Muscle of leg (tissue), 11 donors: ENCODE measurements around the gene POU2F2. TPM values are rescaled to one million over a fixed set of nuclear protein-coding genes. Genes with fewer than 3 reads are reported as not detected.

ENCODE experiments used
- DNase-seq: peaks from one replicate; pipeline ENCODE4 v3.0.0; 2013
- H3K27ac ChIP-seq: one replicate; pipeline ENCODE4 v1.5.1; 2013; ENCODE audit warnings: mild to moderate bottlenecking, low read length, control low read depth
- H3K27me3 ChIP-seq: one replicate; pipeline ENCODE4 v1.6.1; 2013; ENCODE audit warnings: low read length; ENCODE audit not compliant: control insufficient read depth, insufficient read depth
- H3K36me3 ChIP-seq: one replicate; pipeline ENCODE4 v1.6.1; 2013; ENCODE audit warnings: low read length; ENCODE audit not compliant: control insufficient read depth, insufficient read depth
- H3K4me1 ChIP-seq: one replicate; pipeline ENCODE4 v1.6.1; 2013; ENCODE audit warnings: low read length; ENCODE audit not compliant: control insufficient read depth, insufficient read depth
- H3K4me3 ChIP-seq: one replicate; pipeline ENCODE4 v1.5.1; 2013; ENCODE audit warnings: low read length, control low read depth
- H3K9me3 ChIP-seq: replicated peaks from 2 replicates; pipeline ENCODE4 v1.6.1; 2013; ENCODE audit warnings: low read depth, low read length; ENCODE audit not compliant: control insufficient read depth
- WGBS: methylation state at CpG from one replicate; pipeline ENCODE4 v1.1.5; 2013; ENCODE audit warnings: missing lambda C conversion rate; ENCODE audit not compliant: insufficient coverage; 5-methylcytosine and 5-hydroxymethylcytosine counted together
- polyA plus RNA-seq, 8 donors: library from polyadenylated mRNA; unstranded; fragments of 120-200 nt; gene quantifications; one replicate each; pipeline versions ENCODE4 v1.2.1 to v1.2.3, GENCODE V29; 2013; ENCODE audit warnings: inconsistent platforms in 1 of 8, low replicate concordance in 1 of 8; ENCODE audit not compliant: insufficient read length in 8 of 8, insufficient read depth in 1 of 8
- total RNA-seq: library from RNA; stranded (reverse); fragments of 120-200 nt; gene quantifications from one replicate; pipeline ENCODE4 v1.2.4, GENCODE V29; 2013

POU2F2 gene
- total and polyA plus RNA-seq, 9 donors, result 0.35 to 1.7 (median 1.2) TPM

DNA sequence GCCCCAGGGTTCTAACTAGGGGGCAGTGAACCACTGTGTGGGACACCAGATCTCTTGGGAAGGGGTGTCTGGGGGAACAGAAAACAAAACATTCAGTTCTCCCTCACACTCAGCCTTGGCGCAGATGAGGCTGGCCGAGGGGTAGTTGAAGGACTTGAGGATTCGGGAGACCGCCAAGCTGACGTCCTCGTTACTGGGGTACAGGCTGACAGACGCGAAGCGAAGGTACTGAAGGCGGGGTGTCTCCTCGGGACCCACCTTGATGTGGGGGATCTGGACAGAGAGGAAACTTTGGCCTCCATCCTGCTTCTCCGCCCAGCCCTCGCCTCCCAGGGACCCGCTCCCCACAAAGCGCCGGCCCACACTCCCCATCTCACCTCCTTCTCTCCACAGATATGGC, 69.9 kb downstream of the POU2F2 start:
- no peak for DNase-seq
- no peak overlapping the region for H3K27ac ChIP-seq
- no peaks in the 10 kb centered on the region for H3K9me3 ChIP-seq
- no peaks in the 10 kb centered on the region for H3K4me1 ChIP-seq
- 94% methylated on average over 6 of the region's 16 CpGs for WGBS
- no peaks in the 10 kb centered on the region for H3K36me3 ChIP-seq
- H3K27me3 ChIP-seq, result peaks cover 6% of the 10 kb centered on the region
- no peak overlapping the region for H3K4me3 ChIP-seq

DNA sequence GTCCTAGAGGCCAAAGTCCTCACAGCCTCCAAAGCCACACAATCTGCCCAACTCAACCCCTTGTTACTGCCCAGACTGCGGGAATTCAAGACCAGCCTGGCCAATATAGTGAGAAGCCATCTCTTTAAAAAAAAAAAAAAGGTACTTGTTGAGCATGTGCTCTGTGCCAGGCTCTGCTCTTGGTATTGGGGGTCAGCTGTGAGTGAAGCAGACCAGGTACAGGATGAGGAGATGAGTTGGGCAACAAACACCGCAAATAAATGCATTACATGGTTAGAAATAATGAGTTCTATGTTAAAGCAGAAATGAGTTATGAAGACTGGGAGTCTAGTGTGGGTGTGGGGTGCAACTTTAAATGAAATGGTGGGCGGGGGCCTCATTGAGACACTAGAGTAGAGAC, 72.1 kb downstream of the POU2F2 start:
- Histone ChIP-seq H3K9me3 (no peaks in the 10 kb centered on the region), H3K27me3 (no peaks in the 10 kb centered on the region), H3K36me3 (no peaks in the 10 kb centered on the region), H3K27ac (no peak overlapping the region), H3K4me1 (no peaks in the 10 kb centered on the region), H3K4me3 (no peak overlapping the region)
- DNase-seq, result no peak
- WGBS, result 100% methylated on average over 1 of the region's 3 CpGs

DNA sequence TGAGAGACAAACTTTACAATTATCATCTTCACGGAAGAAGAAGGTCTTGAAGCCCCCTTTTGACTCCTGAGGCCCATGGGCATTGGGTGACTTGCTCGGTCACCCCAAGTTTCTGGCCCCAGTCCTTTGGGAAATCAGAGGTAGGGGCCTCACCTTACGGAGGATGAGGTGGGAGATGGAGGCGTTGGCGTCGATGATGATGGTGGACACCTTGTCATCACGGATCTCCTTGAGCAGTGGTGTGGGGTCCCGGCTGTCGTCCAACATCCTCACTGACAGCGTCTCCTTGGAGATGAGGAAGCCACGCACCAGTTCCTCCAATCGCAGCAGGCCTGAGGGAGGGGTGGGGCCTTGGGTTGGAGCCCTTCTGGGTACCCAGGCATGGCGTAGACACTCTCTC, 73.0 kb downstream of the POU2F2 start:
- Histone ChIP-seq H3K27ac (no peak overlapping the region), H3K4me3 (no peak overlapping the region), H3K27me3 (no peaks in the 10 kb centered on the region), H3K9me3 (no peaks in the 10 kb centered on the region), H3K36me3 (no peaks in the 10 kb centered on the region), H3K4me1 (no peaks in the 10 kb centered on the region)
- no peak for DNase-seq
- WGBS, result 91% methylated on average over 9 of the region's 13 CpGs

GRCh38 chr19:42057846-42058245, 74.4 kb downstream of the POU2F2 start:
- no peak overlapping the region for H3K27ac ChIP-seq
- WGBS, result 73% methylated on average over 2 of the region's 7 CpGs
- H3K4me3 ChIP-seq, result no peak overlapping the region
- H3K4me1 ChIP-seq, result peaks cover 3% of the 10 kb centered on the region
- H3K36me3 ChIP-seq, result no peaks in the 10 kb centered on the region
- DNase-seq, result no peak
- no peaks in the 10 kb centered on the region for H3K27me3 ChIP-seq
- H3K9me3 ChIP-seq, result no peaks in the 10 kb centered on the region

GRCh38 chr19:42054205-42054604, 78.0 kb downstream of the POU2F2 start:
- no peak overlapping the region for H3K27ac ChIP-seq
- H3K4me1 ChIP-seq, result peaks cover 15% of the 10 kb centered on the region
- no peaks in the 10 kb centered on the region for H3K27me3 ChIP-seq
- H3K36me3 ChIP-seq, result no peaks in the 10 kb centered on the region
- no peaks in the 10 kb centered on the region for H3K9me3 ChIP-seq
- 74% methylated on average over 13 of the region's 18 CpGs for WGBS
- H3K4me3 ChIP-seq, result no peak overlapping the region
- no peak for DNase-seq

DNA sequence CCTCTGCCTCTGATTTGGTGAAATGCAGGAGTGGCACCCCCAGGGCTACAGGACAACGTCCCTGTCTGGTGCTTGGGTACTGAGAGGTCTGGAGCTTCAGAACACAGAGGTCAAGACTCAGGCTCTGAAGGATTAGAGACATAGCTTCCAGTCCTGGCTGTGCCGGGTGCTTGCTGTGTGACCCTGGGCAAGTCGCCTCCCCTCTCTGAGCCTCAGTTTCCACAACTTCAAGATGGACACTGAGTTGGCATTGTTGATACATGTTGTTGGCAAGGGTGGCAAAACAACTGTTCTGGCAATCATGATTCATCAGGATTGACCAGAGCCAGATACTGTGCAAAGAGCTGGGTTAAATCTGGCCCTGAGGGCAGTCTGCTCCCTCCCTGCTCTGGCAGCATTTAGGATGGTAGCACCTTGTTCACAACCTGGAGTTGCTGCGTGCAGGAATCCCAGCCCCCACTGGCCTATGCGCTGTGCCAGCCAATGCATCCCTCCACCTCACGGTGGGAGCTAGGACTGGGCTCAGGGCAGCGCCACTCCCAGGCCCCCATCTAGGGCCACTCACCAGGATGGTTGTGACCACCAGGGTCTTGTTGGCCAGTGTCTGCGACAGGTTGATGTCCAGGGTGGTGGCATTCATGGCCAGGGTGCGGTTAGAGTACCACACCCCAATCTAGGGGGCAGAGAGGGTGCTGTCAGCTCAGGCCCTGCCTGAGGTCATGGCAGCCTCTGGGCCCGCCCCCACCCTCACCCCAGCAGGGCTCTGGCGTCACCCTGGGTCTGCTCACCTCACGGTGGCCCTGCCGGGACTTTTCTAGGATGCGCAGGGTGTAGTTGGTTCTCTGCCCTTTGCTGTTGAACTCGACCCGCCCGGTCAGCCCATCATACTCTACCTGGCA, 79.0 kb downstream of the POU2F2 start:
- 88% methylated on average over 8 of the region's 17 CpGs for WGBS

GRCh38 chr19:42052241-42052863, 79.9 kb downstream of the POU2F2 start:
- no peaks in the 10 kb centered on the region for H3K36me3 ChIP-seq
- H3K27ac ChIP-seq, result no peak overlapping the region
- no peaks in the 10 kb centered on the region for H3K9me3 ChIP-seq
- WGBS, result 56% methylated on average over 9 of the region's 10 CpGs
- H3K4me1 ChIP-seq, result peaks cover 15% of the 10 kb centered on the region
- H3K27me3 ChIP-seq, result no peaks in the 10 kb centered on the region
- no peak overlapping the region for H3K4me3 ChIP-seq
- DNase-seq, result peak; percentile 53

More for the DNA sequence above, 79.0 kb downstream of the POU2F2 start:
- H3K36me3 ChIP-seq, result no peaks in the 10 kb centered on the region
- no peak overlapping the region for H3K4me3 ChIP-seq
- no peaks in the 10 kb centered on the region for H3K27me3 ChIP-seq
- no peak overlapping the region for H3K27ac ChIP-seq
- peaks cover 15% of the 10 kb centered on the region for H3K4me1 ChIP-seq
- DNase-seq, result no peak
- H3K9me3 ChIP-seq, result no peaks in the 10 kb centered on the region

GRCh38 chr19:42051166-42052115, 80.8 kb downstream of the POU2F2 start:
- 92% methylated on average over 13 of the region's 14 CpGs for WGBS
- no peaks in the 10 kb centered on the region for H3K9me3 ChIP-seq
- H3K4me3 ChIP-seq, result no peak overlapping the region
- peaks cover 15% of the 10 kb centered on the region for H3K4me1 ChIP-seq
- no peak overlapping the region for H3K27ac ChIP-seq
- no peak for DNase-seq
- no peaks in the 10 kb centered on the region for H3K36me3 ChIP-seq
- no peaks in the 10 kb centered on the region for H3K27me3 ChIP-seq

DNA sequence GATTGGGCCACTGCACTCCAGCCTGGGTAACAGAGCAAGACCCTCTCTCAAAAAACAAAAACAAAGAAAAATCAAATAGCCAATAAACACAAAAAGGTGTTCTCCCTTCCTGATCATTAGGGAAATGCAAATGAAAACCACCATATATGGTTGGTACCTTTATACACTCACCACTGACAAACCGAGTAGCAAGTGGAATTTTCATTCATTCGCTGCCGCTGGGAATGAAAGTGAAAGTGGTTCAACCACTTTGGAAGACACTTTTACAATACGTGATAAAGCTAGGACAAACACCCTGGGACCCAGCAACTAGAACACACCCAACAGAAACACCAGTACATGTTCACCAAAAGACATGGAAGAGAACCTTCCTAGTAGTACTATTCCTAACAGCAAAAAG, 83.3 kb downstream of the POU2F2 start:
- H3K27ac ChIP-seq, result no peak overlapping the region
- no peaks in the 10 kb centered on the region for H3K9me3 ChIP-seq
- peaks cover 15% of the 10 kb centered on the region for H3K4me1 ChIP-seq
- no peaks in the 10 kb centered on the region for H3K27me3 ChIP-seq
- no peak overlapping the region for H3K4me3 ChIP-seq
- WGBS, result 100% methylated on average over 2 of the region's 4 CpGs
- H3K36me3 ChIP-seq, result no peaks in the 10 kb centered on the region
- DNase-seq, result no peak

DNA sequence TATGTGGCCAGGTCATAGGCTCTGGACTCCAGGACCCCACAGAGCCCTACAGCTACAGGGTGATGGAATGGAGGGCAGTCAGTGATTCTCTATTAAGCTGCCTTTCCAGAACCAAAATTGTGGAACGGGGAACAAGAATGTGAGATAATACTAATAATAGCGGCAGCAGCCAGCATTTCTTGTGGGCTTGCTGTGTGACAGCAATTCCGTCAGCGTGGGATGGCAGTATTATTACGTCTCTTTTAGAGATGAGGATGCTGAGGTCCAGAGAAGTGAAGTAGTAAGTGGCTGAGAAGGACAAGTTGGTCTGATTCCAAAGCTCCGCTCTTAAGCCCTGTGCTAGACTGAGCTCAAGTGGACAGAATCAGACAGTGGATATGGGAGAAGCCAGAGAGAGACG, 86.7 kb downstream of the POU2F2 start:
- no peak for DNase-seq
- Histone ChIP-seq H3K27ac (no peak overlapping the region), H3K4me3 (no peak overlapping the region), H3K4me1 (no peaks in the 10 kb centered on the region), H3K27me3 (no peaks in the 10 kb centered on the region), H3K9me3 (no peaks in the 10 kb centered on the region), H3K36me3 (peaks cover 2% of the 10 kb centered on the region)
- 78% methylated on average over 6 of the region's 7 CpGs for WGBS
